WTC11 (cell line): ENCODE results near the gene SEMA4D. TPM values are rescaled to one million over a fixed set of nuclear protein-coding genes. Genes with fewer than 3 reads are reported as not detected.
A peak's percentile ranks its signal among the peaks of the same experiment; 100 is the strongest.

Source experiments
- ATAC-seq: fragments of 200-7000 bp; cut with Tn5 transposase; 2 replicates; pipeline ENCODE4 v1.10.0; 2021; ENCODE audit warnings: mild to moderate bottlenecking, moderate library complexity
- CTCF ChIA-PET: fragments of 300-600 bp; sonication (Branson Sonifier 250); formaldehyde crosslinking; loops from one replicate; lab custom pipeline; 2021; ENCODE audit warnings: antibody characterized with exemption; lab: Charles Lee
- POLR2A ChIA-PET: fragments of 350-600 bp; sonication (Branson Sonifier 250); formaldehyde crosslinking; loops from one replicate; lab custom pipeline; 2021; ENCODE audit warnings: antibody characterized with exemption; lab: Charles Lee
- DNase-seq: peaks from one replicate; pipeline ENCODE4 v3.0.0; 2021; ENCODE audit warnings: low spot score
- H3K27ac Mint-ChIP-seq: 2 replicates; pipeline ENCODE4 v1.8.0; 2021; ENCODE audit warnings: mixed read lengths
- H3K27me3 Mint-ChIP-seq: 2 replicates; pipeline ENCODE4 v1.8.0; 2021; ENCODE audit warnings: low read depth, mild to moderate bottlenecking, moderate library complexity, mixed read lengths
- H3K36me3 Mint-ChIP-seq: 2 replicates; pipeline ENCODE4 v1.8.0; 2021; ENCODE audit warnings: mixed read lengths
- H3K4me1 Mint-ChIP-seq: 2 replicates; pipeline ENCODE4 v1.8.0; 2022; ENCODE audit warnings: mixed read lengths
- H3K4me3 Mint-ChIP-seq: 2 replicates; pipeline ENCODE4 v1.8.0; 2021; ENCODE audit warnings: mild to moderate bottlenecking, moderate library complexity, mixed read lengths
- H3K9me3 Mint-ChIP-seq: 2 replicates; pipeline ENCODE4 v1.8.0; 2021; ENCODE audit warnings: mixed read lengths
- ETV6 ChIP-seq: sonication (generic); formaldehyde crosslinking; IDR thresholded peaks from 2 replicates; pipeline ENCODE4 v1.8.1; 2022; ENCODE audit warnings: mild to moderate bottlenecking, missing genetic modification reagents
- FOXJ3 ChIP-seq: sonication (generic); formaldehyde crosslinking; IDR thresholded peaks from 2 replicates; pipeline ENCODE4 v1.9.0; 2021; ENCODE audit warnings: missing genetic modification reagents, mild to moderate bottlenecking, borderline replicate concordance
- GABPB1 ChIP-seq: sonication (generic); formaldehyde crosslinking; IDR thresholded peaks from 2 replicates; pipeline ENCODE4 v1.8.1; 2023; ENCODE audit warnings: mild to moderate bottlenecking, missing genetic modification reagents
- GRHL2 ChIP-seq: fragments of 250-450 bp; sonication (Bioruptor Pico); IDR thresholded peaks from 2 replicates; pipeline ENCODE4 v1.8.0; 2022; ENCODE audit warnings: mild to moderate bottlenecking, moderate library complexity; ENCODE audit not compliant: insufficient replicate concordance, severe bottlenecking
- HMGA2 ChIP-seq: fragments of 250-450 bp; sonication (Bioruptor Pico); IDR thresholded peaks from 2 replicates; pipeline ENCODE4 v1.4.0; 2021; ENCODE audit warnings: mild to moderate bottlenecking, moderate library complexity
- IRF2 ChIP-seq: sonication (generic); formaldehyde crosslinking; IDR thresholded peaks from 2 replicates; pipeline ENCODE4 v1.8.0; 2022; ENCODE audit warnings: low read depth, missing genetic modification reagents, borderline replicate concordance
- JUN ChIP-seq: sonication (generic); formaldehyde crosslinking; IDR thresholded peaks from 2 replicates; pipeline ENCODE4 v1.8.0; 2023; ENCODE audit warnings: mild to moderate bottlenecking, missing genetic modification reagents
- MYBL2 ChIP-seq: sonication (generic); formaldehyde crosslinking; IDR thresholded peaks from 2 replicates; pipeline ENCODE4 v1.8.1; 2023; ENCODE audit warnings: mild to moderate bottlenecking, moderate library complexity, missing genetic modification reagents
- NR1H2 ChIP-seq: sonication (generic); formaldehyde crosslinking; IDR thresholded peaks from 2 replicates; pipeline ENCODE4 v1.9.0; 2021; ENCODE audit warnings: mild to moderate bottlenecking, moderate library complexity, missing genetic modification reagents
- SP1 ChIP-seq: sonication (generic); formaldehyde crosslinking; conservative IDR thresholded peaks from 2 replicates; pipeline ENCODE4 v1.8.1; 2022; ENCODE audit warnings: missing genetic modification reagents
- TEAD1 ChIP-seq: sonication (generic); formaldehyde crosslinking; IDR thresholded peaks from 2 replicates; pipeline ENCODE4 v1.8.0; 2022; ENCODE audit warnings: mild to moderate bottlenecking, missing genetic modification reagents
- ZBTB21 ChIP-seq: sonication (generic); formaldehyde crosslinking; IDR thresholded peaks from 2 replicates; pipeline ENCODE4 v1.8.1; 2023; ENCODE audit warnings: mild to moderate bottlenecking, missing genetic modification reagents, borderline replicate concordance
- ZNF219 ChIP-seq: sonication (generic); formaldehyde crosslinking; IDR thresholded peaks from 2 replicates; pipeline ENCODE4 v1.8.0; 2023; ENCODE audit warnings: missing genetic modification reagents, mild to moderate bottlenecking, borderline replicate concordance
- ZNF317 ChIP-seq: sonication (generic); formaldehyde crosslinking; IDR thresholded peaks from 2 replicates; pipeline ENCODE4 v1.8.1; 2023; ENCODE audit warnings: low read depth, mild to moderate bottlenecking, moderate library complexity, missing genetic modification reagents, borderline replicate concordance
- ZNF423 ChIP-seq: fragments of 250-450 bp; sonication (Bioruptor Pico); IDR thresholded peaks from 2 replicates; pipeline ENCODE4 v2.1.2; 2022; ENCODE audit warnings: mild to moderate bottlenecking, moderate library complexity
- total RNA-seq: library from RNA; stranded (reverse); gene quantifications from 3 replicates; pipeline ENCODE4 v1.2.3, GENCODE V29; 2021
- TF ChIP-seq, protein P1 (sequence below): fragments of 250-450 bp; sonication (Bioruptor Pico); IDR thresholded peaks from 2 replicates; pipeline ENCODE4 v1.9.0; 2021; ENCODE audit warnings: moderate library complexity, mild to moderate bottlenecking, inconsistent platforms, borderline replicate concordance
- TF ChIP-seq, protein P2 (sequence below): sonication (generic); formaldehyde crosslinking; IDR thresholded peaks from 2 replicates; pipeline ENCODE4 v1.8.1; 2023; ENCODE audit warnings: mild to moderate bottlenecking, missing genetic modification reagents
- TF ChIP-seq, protein P3 (sequence below): sonication (generic); formaldehyde crosslinking; IDR thresholded peaks from 2 replicates; pipeline ENCODE4 v1.8.0; 2022; ENCODE audit warnings: mild to moderate bottlenecking, missing genetic modification reagents
- TF ChIP-seq, protein P4 (sequence below): sonication (generic); formaldehyde crosslinking; IDR thresholded peaks from 2 replicates; pipeline ENCODE4 v1.8.1; 2022; ENCODE audit warnings: low read depth, mild to moderate bottlenecking, moderate library complexity, missing genetic modification reagents, borderline replicate concordance

Gene SEMA4D
- total RNA-seq, 1 experiment from 2014 or later, result 67.8 TPM

DNA sequence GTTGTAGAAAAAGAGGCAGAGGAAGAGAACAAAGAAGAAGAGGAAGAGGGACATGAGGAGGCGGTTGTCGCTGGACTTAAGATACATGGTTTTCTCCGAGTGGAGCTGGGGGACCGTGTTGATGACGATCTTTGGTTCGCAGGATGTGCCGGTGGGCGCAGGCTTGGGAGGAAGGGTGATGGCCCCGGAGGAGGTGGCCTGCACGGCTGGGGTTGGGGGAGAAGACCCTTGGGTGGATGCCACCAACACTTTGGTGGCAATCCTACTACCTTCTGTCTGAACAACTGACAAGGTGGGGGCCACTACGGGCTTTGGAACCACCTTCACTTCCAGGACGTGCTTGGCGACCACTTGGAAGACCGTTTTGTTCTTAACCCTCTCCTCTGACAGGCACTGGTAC is 118.9 kb downstream of the SEMA4D start:
- no peak for DNase-seq
- no peaks in the 10 kb centered on the region for H3K9me3 Mint-ChIP-seq
- ATAC-seq, result no peak

DNA sequence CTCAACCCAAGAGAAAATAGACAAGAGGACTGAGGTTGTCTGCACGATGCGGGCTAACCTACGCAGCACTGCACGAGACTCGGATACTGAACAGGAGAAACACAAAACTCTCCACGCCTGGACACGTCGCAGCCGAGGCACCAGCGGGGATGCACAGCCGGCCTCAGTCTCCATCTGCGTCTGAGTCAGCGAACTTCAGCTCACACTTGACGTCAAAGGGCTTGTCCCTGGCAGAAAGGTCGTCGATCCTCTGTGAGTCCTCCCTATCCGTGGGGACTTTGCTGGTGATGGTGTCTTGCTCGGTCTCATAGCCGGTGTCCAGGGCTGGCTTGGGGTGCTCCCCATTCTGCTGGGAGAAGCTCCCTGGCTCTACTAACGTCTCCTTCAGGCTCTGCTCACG is 119.4 kb downstream of the SEMA4D start:
- peaks cover 6% of the 10 kb centered on the region for H3K4me1 Mint-ChIP-seq
- H3K9me3 Mint-ChIP-seq, result no peaks in the 10 kb centered on the region
- no peak overlapping the region for H3K4me3 Mint-ChIP-seq
- ChIA-PET POLR2A (no interaction called here), CTCF (interaction anchor here (2.4 kb wide), 1 partner anchor 170 kb away, joined by 7 read pairs; no protein-coding TSS in a partner anchor)
- no peak for ATAC-seq
- H3K27me3 Mint-ChIP-seq, result no peaks in the 10 kb centered on the region
- peaks cover 48% of the 10 kb centered on the region for H3K36me3 Mint-ChIP-seq
- no peak for DNase-seq
- H3K27ac Mint-ChIP-seq, result peak overlapping the region; percentile 28; the same call in 1 of the 2 replicates
- no peak for TF ChIP-seq IRF2 (CRISPR knock-in tag)
- no peak for TF ChIP-seq SP1
- TF ChIP-seq ETV6 (CRISPR knock-in tag), result no peak
- TF ChIP-seq GRHL2 (CRISPR knock-in tag), result no peak
- no peak for TF ChIP-seq GABPB1 (CRISPR knock-in tag)

More for the DNA sequence above, 118.9 kb downstream of the SEMA4D start:
- H3K27ac Mint-ChIP-seq, result no peak overlapping the region
- POLR2A ChIA-PET, result no interaction called here
- H3K36me3 Mint-ChIP-seq, result peaks cover 48% of the 10 kb centered on the region
- no peak overlapping the region for H3K4me3 Mint-ChIP-seq
- no peak for TF ChIP-seq FOXJ3 (CRISPR knock-in tag)
- no peak for TF ChIP-seq JUN (CRISPR knock-in tag)
- TF ChIP-seq, protein P1, sequence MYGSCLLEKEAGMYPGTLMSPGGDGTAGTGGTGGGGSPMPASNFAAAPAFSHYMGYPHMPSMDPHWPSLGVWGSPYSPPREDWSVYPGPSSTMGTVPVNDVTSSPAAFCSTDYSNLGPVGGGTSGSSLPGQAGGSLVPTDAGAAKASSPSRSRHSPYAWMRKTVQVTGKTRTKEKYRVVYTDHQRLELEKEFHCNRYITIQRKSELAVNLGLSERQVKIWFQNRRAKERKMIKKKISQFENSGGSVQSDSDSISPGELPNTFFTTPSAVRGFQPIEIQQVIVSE (CRISPR knock-in tag), result no peak
- no peak for TF ChIP-seq ZNF423 (CRISPR knock-in tag)
- no peak for TF ChIP-seq NR1H2
- TF ChIP-seq HMGA2 (CRISPR knock-in tag), result no peak
- TF ChIP-seq MYBL2 (CRISPR knock-in tag), result no peak
- TF ChIP-seq, protein P2, sequence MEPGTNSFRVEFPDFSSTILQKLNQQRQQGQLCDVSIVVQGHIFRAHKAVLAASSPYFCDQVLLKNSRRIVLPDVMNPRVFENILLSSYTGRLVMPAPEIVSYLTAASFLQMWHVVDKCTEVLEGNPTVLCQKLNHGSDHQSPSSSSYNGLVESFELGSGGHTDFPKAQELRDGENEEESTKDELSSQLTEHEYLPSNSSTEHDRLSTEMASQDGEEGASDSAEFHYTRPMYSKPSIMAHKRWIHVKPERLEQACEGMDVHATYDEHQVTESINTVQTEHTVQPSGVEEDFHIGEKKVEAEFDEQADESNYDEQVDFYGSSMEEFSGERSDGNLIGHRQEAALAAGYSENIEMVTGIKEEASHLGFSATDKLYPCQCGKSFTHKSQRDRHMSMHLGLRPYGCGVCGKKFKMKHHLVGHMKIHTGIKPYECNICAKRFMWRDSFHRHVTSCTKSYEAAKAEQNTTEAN (CRISPR knock-in tag), result no peak
- TF ChIP-seq ZBTB21 (CRISPR knock-in tag), result no peak
- no peak for TF ChIP-seq TEAD1 (CRISPR knock-in tag)
- TF ChIP-seq, protein P3, sequence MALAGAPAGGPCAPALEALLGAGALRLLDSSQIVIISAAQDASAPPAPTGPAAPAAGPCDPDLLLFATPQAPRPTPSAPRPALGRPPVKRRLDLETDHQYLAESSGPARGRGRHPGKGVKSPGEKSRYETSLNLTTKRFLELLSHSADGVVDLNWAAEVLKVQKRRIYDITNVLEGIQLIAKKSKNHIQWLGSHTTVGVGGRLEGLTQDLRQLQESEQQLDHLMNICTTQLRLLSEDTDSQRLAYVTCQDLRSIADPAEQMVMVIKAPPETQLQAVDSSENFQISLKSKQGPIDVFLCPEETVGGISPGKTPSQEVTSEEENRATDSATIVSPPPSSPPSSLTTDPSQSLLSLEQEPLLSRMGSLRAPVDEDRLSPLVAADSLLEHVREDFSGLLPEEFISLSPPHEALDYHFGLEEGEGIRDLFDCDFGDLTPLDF (CRISPR knock-in tag), result no peak
- no peak for TF ChIP-seq ZNF219 (CRISPR knock-in tag)
- CTCF ChIA-PET, result interaction anchor here (2.4 kb wide), 1 partner anchor 170 kb away, joined by 7 read pairs; no protein-coding TSS in a partner anchor
- peaks cover 6% of the 10 kb centered on the region for H3K4me1 Mint-ChIP-seq
- no peaks in the 10 kb centered on the region for H3K27me3 Mint-ChIP-seq

DNA sequence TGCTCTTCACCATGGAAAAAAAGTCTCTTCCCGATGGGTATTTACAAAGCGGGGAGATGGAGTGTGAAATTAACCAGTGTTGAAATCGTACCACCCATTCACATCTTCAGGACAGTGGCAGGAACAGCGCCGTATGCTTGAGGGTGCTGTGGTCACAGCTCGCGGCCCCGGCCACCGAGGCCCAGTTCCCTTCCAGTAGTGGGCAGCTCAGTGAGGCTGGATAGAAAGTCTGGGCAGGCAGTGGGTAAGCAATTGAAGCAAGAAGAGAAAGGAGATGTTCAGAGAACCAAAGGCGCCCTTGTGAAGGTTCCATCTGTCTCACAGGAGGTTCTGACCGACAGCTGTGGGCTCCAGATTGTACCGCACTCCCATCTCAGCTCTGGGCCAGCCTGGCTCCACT is 120.5 kb downstream of the SEMA4D start:
- ChIA-PET POLR2A (no interaction called here), CTCF (no interaction called here)
- DNase-seq (no peak), ATAC-seq (no peak)
- Mint-ChIP-seq H3K4me3 (no peak overlapping the region), H3K27me3 (no peaks in the 10 kb centered on the region), H3K9me3 (no peaks in the 10 kb centered on the region), H3K4me1 (peaks cover 6% of the 10 kb centered on the region), H3K36me3 (peaks cover 43% of the 10 kb centered on the region), H3K27ac (peak overlapping the region; percentile 57; the same call in 1 of the 2 replicates)
- TF ChIP-seq, protein P3 (CRISPR knock-in tag), result no peak
- no peak for TF ChIP-seq ZNF219 (CRISPR knock-in tag)
- TF ChIP-seq, protein P4, sequence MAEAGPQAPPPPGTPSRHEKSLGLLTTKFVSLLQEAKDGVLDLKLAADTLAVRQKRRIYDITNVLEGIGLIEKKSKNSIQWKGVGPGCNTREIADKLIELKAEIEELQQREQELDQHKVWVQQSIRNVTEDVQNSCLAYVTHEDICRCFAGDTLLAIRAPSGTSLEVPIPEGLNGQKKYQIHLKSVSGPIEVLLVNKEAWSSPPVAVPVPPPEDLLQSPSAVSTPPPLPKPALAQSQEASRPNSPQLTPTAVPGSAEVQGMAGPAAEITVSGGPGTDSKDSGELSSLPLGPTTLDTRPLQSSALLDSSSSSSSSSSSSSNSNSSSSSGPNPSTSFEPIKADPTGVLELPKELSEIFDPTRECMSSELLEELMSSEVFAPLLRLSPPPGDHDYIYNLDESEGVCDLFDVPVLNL (CRISPR knock-in tag), result no peak
- TF ChIP-seq ZNF317 (CRISPR knock-in tag), result no peak
